Spinal cord (tissue), 10 donors: ENCODE data around the gene IGSF5. TPM values are rescaled to one million over a fixed set of nuclear protein-coding genes. Genes with fewer than 3 reads are reported as not detected.

Source experiments
- DNase-seq, 6 donors: peaks; one replicate each; pipeline versions ENCODE4 v3.0.0 to v3.0.0-alpha.2; 2013 to 2015; ENCODE audit warnings: low spot score in 6 of 6, low read depth in 4 of 6
- H3K27ac ChIP-seq: one replicate; pipeline ENCODE4 v1.5.1; 2013; ENCODE audit warnings: low read depth, low read length, control low read depth
- H3K27me3 ChIP-seq: one replicate; pipeline ENCODE4 v1.6.1; 2013; ENCODE audit warnings: low read length; ENCODE audit not compliant: control insufficient read depth, insufficient read depth
- H3K36me3 ChIP-seq: one replicate; pipeline ENCODE4 v1.6.1; 2013; ENCODE audit warnings: low read length; ENCODE audit not compliant: control insufficient read depth, insufficient read depth
- H3K4me1 ChIP-seq: one replicate; pipeline ENCODE4 v1.6.1; 2013; ENCODE audit warnings: low read length; ENCODE audit not compliant: control insufficient read depth, insufficient read depth
- H3K4me3 ChIP-seq: one replicate; pipeline ENCODE4 v1.5.1; 2013; ENCODE audit warnings: low read depth, low read length, control low read depth
- H3K9me3 ChIP-seq: one replicate; pipeline ENCODE4 v1.6.1; 2013; ENCODE audit warnings: low read length; ENCODE audit not compliant: control insufficient read depth, insufficient read depth
- WGBS: methylation state at CpG from one replicate; pipeline ENCODE4 v1.1.5; 2013; ENCODE audit warnings: missing lambda C conversion rate; ENCODE audit not compliant: insufficient coverage; 5-methylcytosine and 5-hydroxymethylcytosine counted together
- polyA plus RNA-seq, 2 donors: library from polyadenylated mRNA; unstranded; fragments of 120-200 nt; gene quantifications; one replicate each; pipeline ENCODE4 v1.2.1, GENCODE V29; 2013; ENCODE audit not compliant: insufficient read length in 2 of 2
- total RNA-seq, 2 donors: library from RNA; depleted of rRNA in 1 of 2; stranded (reverse); fragments of 120-200 nt in 1 of 2; fragments of >200 nt in 1 of 2; gene quantifications; one replicate each; pipeline versions ENCODE4 v1.2.3 to v1.2.4, GENCODE V29; 2013 to 2014
- donor health status: healthy.

IGSF5 gene
- total and polyA plus RNA-seq, 4 donors = 2.7 to 5.3 (median 4.5) TPM

- no peak for DNase-seq
- H3K4me3 ChIP-seq = no peak overlapping the region
- WGBS = no CpG with 5 or more reads among the region's 4 CpGs
- no peaks in the 10 kb centered on the region for H3K27me3 ChIP-seq
- H3K9me3 ChIP-seq = no peaks in the 10 kb centered on the region
- H3K36me3 ChIP-seq = no peaks in the 10 kb centered on the region
- peaks cover 9% of the 10 kb centered on the region for H3K4me1 ChIP-seq
- no peak overlapping the region for H3K27ac ChIP-seq
Observed at GRCh38 chr21:39837861-39838359, 92.9 kb downstream of the IGSF5 start.

- H3K4me3 ChIP-seq = no peak overlapping the region
- WGBS = 68% methylated on average over 16 of the region's 22 CpGs
- no peaks in the 10 kb centered on the region for H3K27me3 ChIP-seq
- no peaks in the 10 kb centered on the region for H3K36me3 ChIP-seq
- no peak overlapping the region for H3K27ac ChIP-seq
- peak in 4 of 6 donors; percentile 8 to 78 (median 36) for DNase-seq
- peaks cover 9% of the 10 kb centered on the region for H3K4me1 ChIP-seq
- no peaks in the 10 kb centered on the region for H3K9me3 ChIP-seq
Observed at GRCh38 chr21:39840373-39841097, 95.6 kb downstream of the IGSF5 start.

GRCh38 chr21:39842741-39843459 is 97.9 kb downstream of the IGSF5 start:
- peaks cover 9% of the 10 kb centered on the region for H3K4me1 ChIP-seq
- no peak overlapping the region for H3K27ac ChIP-seq
- DNase-seq = no peak
- H3K9me3 ChIP-seq = no peaks in the 10 kb centered on the region
- H3K27me3 ChIP-seq = no peaks in the 10 kb centered on the region
- H3K36me3 ChIP-seq = no peaks in the 10 kb centered on the region
- WGBS = 85% methylated on average over 9 of the region's 14 CpGs
- no peak overlapping the region for H3K4me3 ChIP-seq

GRCh38 chr21:39843483-39843882 is 98.5 kb downstream of the IGSF5 start:
- Histone ChIP-seq H3K27ac (no peak overlapping the region), H3K4me1 (peaks cover 9% of the 10 kb centered on the region), H3K36me3 (no peaks in the 10 kb centered on the region), H3K9me3 (no peaks in the 10 kb centered on the region), H3K27me3 (no peaks in the 10 kb centered on the region), H3K4me3 (no peak overlapping the region)
- WGBS = 97% methylated on average over 3 of the region's 4 CpGs
- DNase-seq = no peak

GRCh38 chr21:39843916-39844315 is 98.9 kb downstream of the IGSF5 start:
- no peak overlapping the region for H3K4me3 ChIP-seq
- no peaks in the 10 kb centered on the region for H3K9me3 ChIP-seq
- no peaks in the 10 kb centered on the region for H3K27me3 ChIP-seq
- no peak overlapping the region for H3K27ac ChIP-seq
- peaks cover 9% of the 10 kb centered on the region for H3K4me1 ChIP-seq
- H3K36me3 ChIP-seq = no peaks in the 10 kb centered on the region
- 100% methylated on average over 3 of the region's 5 CpGs for WGBS
- DNase-seq = no peak

GRCh38 chr21:39845571-39846130 is 100.7 kb downstream of the IGSF5 start:
- Histone ChIP-seq H3K4me3 (no peak overlapping the region), H3K36me3 (no peaks in the 10 kb centered on the region), H3K9me3 (no peaks in the 10 kb centered on the region), H3K27me3 (no peaks in the 10 kb centered on the region), H3K27ac (no peak overlapping the region), H3K4me1 (peaks cover 8% of the 10 kb centered on the region)
- WGBS = 94% methylated on average over 2 of the region's 6 CpGs
- no peak for DNase-seq

GRCh38 chr21:39847877-39848276 is 102.9 kb downstream of the IGSF5 start:
- H3K4me3 ChIP-seq = no peak overlapping the region
- no peaks in the 10 kb centered on the region for H3K9me3 ChIP-seq
- 94% methylated on average over 4 of the region's 6 CpGs for WGBS
- H3K4me1 ChIP-seq = peaks cover 11% of the 10 kb centered on the region
- no peaks in the 10 kb centered on the region for H3K27me3 ChIP-seq
- H3K36me3 ChIP-seq = no peaks in the 10 kb centered on the region
- DNase-seq = no peak
- no peak overlapping the region for H3K27ac ChIP-seq

GRCh38 chr21:39849014-39849655 is 104.2 kb downstream of the IGSF5 start:
- Histone ChIP-seq H3K27ac (no peak overlapping the region), H3K4me1 (peaks cover 11% of the 10 kb centered on the region), H3K4me3 (no peak overlapping the region), H3K36me3 (no peaks in the 10 kb centered on the region), H3K27me3 (no peaks in the 10 kb centered on the region), H3K9me3 (no peaks in the 10 kb centered on the region)
- no peak for DNase-seq
- WGBS = 63% methylated on average over 3 of the region's 10 CpGs

GRCh38 chr21:39850333-39850732 is 105.3 kb downstream of the IGSF5 start:
- H3K27ac ChIP-seq = no peak overlapping the region
- H3K4me3 ChIP-seq = no peak overlapping the region
- no peaks in the 10 kb centered on the region for H3K27me3 ChIP-seq
- H3K9me3 ChIP-seq = no peaks in the 10 kb centered on the region
- peaks cover 11% of the 10 kb centered on the region for H3K4me1 ChIP-seq
- WGBS = 58% methylated on average over 1 of the region's 2 CpGs
- peak in 1 of 6 donors; percentile 29 for DNase-seq
- no peaks in the 10 kb centered on the region for H3K36me3 ChIP-seq
